Fibroblast of lung (primary cell): ENCODE results near the gene SIPA1.

Experiments
- CTCF ChIP-seq, 2 donors: IDR thresholded peaks in 1 of 2; conservative IDR thresholded peaks in 1 of 2; 1 replicate in 1 of 2; 2 replicates in 1 of 2; pipeline ENCODE4 v1.5.1; 2011 to 2012; ENCODE audit warnings: low read length in 2 of 2, control low read depth in 1 of 2, inconsistent platforms in 1 of 2, low read depth in 1 of 2, mild to moderate bottlenecking in 1 of 2
- EZH2 ChIP-seq: IDR thresholded peaks from 2 replicates; pipeline ENCODE4 v1.5.1; 2012; ENCODE audit warnings: low read length, control low read depth, mild to moderate bottlenecking; ENCODE audit errors: missing control alignments

- no peak for TF ChIP-seq CTCF (conservative IDR thresholded peaks at IDR 0.05 in 1 of 2, IDR thresholded peaks at IDR 0.05 in 1 of 2; ENCODE audit: low read depth in 1 of 2, low read length in 2 of 2)
- no peak for TF ChIP-seq EZH2
Observed at GRCh38 chr11:65606876-65607613, 30.9 kb upstream of the SIPA1 start.
